Adrenal gland (tissue), 5 donors: ENCODE measurements around the gene EVC.

Experiments used
- POLR2A ChIP-seq, 2 donors: fragments of 450-650 bp; IDR thresholded peaks; one replicate each; pipeline ENCODE4 v1.6.1; 2017; ENCODE audit warnings: antibody characterized with exemption in 2 of 2, mild to moderate bottlenecking in 2 of 2, moderate library complexity in 1 of 2
- TF ChIP-seq, protein P1 (sequence below), 6 experiments: fragments of 450-650 bp in 4 of 6; fragments of 200-600 bp in 2 of 6; sonication (generic) in 1 of 6; IDR thresholded peaks; 1 replicate in 5 of 6; 2 replicates in 1 of 6; pipeline versions ENCODE4 v1.5.1 to v1.8.0; 2016 to 2021; ENCODE audit warnings: antibody characterized with exemption in 6 of 6, mild to moderate bottlenecking in 2 of 6, moderate library complexity in 1 of 6
- donor health status: DM: no; HTN: no; CAD: no.

DNA sequence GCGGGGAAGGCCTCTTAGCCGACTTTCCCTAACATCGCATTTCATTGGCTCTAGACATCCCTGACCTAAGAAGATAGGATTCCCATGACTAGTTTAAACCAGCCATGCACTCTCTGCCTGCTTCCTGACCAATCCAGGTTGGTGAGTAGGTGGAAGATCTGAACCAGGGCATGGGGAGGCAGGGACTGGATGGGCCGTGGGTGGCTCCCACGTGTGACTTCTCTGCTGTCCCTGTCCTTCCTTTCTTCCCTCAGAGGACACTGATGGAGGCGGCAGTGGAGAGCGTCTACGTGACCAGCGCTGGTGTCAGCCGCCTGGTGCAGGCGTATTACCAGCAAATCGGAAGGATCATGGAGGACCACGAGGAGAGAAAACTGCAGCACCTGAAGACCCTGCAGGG, 90.7 kb downstream of the EVC start:
- TF ChIP-seq POLR2A (IDR thresholded peaks at IDR 0.05): no peak
- TF ChIP-seq, protein P1, sequence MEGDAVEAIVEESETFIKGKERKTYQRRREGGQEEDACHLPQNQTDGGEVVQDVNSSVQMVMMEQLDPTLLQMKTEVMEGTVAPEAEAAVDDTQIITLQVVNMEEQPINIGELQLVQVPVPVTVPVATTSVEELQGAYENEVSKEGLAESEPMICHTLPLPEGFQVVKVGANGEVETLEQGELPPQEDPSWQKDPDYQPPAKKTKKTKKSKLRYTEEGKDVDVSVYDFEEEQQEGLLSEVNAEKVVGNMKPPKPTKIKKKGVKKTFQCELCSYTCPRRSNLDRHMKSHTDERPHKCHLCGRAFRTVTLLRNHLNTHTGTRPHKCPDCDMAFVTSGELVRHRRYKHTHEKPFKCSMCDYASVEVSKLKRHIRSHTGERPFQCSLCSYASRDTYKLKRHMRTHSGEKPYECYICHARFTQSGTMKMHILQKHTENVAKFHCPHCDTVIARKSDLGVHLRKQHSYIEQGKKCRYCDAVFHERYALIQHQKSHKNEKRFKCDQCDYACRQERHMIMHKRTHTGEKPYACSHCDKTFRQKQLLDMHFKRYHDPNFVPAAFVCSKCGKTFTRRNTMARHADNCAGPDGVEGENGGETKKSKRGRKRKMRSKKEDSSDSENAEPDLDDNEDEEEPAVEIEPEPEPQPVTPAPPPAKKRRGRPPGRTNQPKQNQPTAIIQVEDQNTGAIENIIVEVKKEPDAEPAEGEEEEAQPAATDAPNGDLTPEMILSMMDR (IDR thresholded peaks at IDR 0.05): no peak
